Measurements from ENCODE around the gene ASPSCR1. TPM values are rescaled to one million over a fixed set of nuclear protein-coding genes. Genes with fewer than 3 reads are reported as not detected.

ASPSCR1 gene
- total and polyA plus RNA-seq, 2 of the 13 experiments (the other 11 are each of a cell fraction or from before 2014, with no cell fraction given), result 274 to 314 TPM

DNA sequence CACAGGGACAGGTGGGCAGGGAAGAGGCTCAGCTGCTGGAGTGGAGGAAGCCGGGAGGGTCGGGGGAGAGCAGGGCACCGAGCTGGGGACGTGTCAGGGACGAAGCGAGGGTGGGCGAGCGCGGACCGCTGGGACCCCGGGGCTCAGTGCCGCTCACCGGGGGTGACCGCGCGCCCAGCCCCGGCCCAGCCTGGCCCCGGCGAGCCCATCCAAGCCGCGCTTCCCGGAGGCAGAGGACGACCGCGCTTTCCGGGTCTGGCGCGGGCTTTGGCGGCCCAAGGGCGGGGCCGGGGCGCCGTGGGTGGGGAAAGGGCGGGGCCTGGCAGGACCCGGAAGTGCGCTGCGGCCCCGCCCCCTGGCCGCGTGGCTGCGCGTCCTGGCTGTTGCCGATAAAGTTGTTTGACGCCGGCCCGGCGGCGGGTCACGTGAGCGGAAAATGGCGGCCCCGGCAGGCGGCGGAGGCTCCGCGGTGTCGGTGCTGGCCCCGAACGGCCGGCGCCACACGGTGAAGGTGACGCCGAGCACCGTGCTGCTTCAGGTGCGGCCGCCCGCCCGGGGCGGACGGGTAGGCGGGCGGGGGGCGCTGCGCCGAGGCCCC is at the start of gene ASPSCR1 (continued):
- TF ChIP-seq SP2 (CRISPR knock-in tag; IDR thresholded peaks at IDR 0.05) (peak; percentile 65), ZNF224 (CRISPR knock-in tag; IDR thresholded peaks at IDR 0.05) (no peak), PPARG (CRISPR knock-in tag; conservative IDR thresholded peaks at IDR 0.05) (no peak; the same call in 1 of the 2 replicates), CBX2 (IDR thresholded peaks at IDR 0.05; ENCODE audit: low read depth, low read length) (no peak), CBX2 (CRISPR knock-in tag; IDR thresholded peaks at IDR 0.05; ENCODE audit: low read depth) (no peak), ZMAT3 (CRISPR knock-in tag; conservative IDR thresholded peaks at IDR 0.05) (peak; percentile 90), ZNF713 (CRISPR knock-in tag; IDR thresholded peaks at IDR 0.05) (no peak), ZNF878 (CRISPR knock-in tag; IDR thresholded peaks at IDR 0.05) (no peak), KDM4B (CRISPR knock-in tag; IDR thresholded peaks at IDR 0.05) (no peak; the same call in 1 of the 2 replicates), NCOR1 (IDR thresholded peaks at IDR 0.05; ENCODE audit: borderline replicate concordance, low read length) (peak; percentile 65; the same call in 1 of the 2 replicates), SOX6 (IDR thresholded peaks at IDR 0.05) (no peak), SOX6 (CRISPR knock-in tag; IDR thresholded peaks at IDR 0.05) (peak; percentile 63), TMF1 (CRISPR knock-in tag; IDR thresholded peaks at IDR 0.05; ENCODE audit: low read depth) (peak; percentile 78), HOXA7 (CRISPR knock-in tag; IDR thresholded peaks at IDR 0.05) (no peak), DMAP1 (CRISPR knock-in tag; IDR thresholded peaks at IDR 0.05) (peak; percentile 97), IKZF4 (CRISPR knock-in tag; IDR thresholded peaks at IDR 0.05; ENCODE audit: borderline replicate concordance, low read depth, not compliant biosample characterization) (no peak), EED (CRISPR knock-in tag; IDR thresholded peaks at IDR 0.05) (peak; percentile 51; the same call in 1 of the 2 replicates), PAWR (CRISPR knock-in tag; IDR thresholded peaks at IDR 0.05; ENCODE audit: borderline replicate concordance) (no peak), MYC (CRISPR knock-in tag; IDR thresholded peaks at IDR 0.05; ENCODE audit: borderline replicate concordance) (peak; percentile 98), TCF7 (IDR thresholded peaks at IDR 0.05; ENCODE audit: low read depth) (no peak), ATF7 (IDR thresholded peaks at IDR 0.05) (no peak), ATF7 (CRISPR knock-in tag; IDR thresholded peaks at IDR 0.05) (no peak; the same call in 1 of the 2 replicates), NR2F2 (IDR thresholded peaks at IDR 0.05; ENCODE audit: borderline replicate concordance, low read depth) (no peak), KLF11 (CRISPR knock-in tag; IDR thresholded peaks at IDR 0.05) (no peak)
- TF ChIP-seq, protein P1, sequence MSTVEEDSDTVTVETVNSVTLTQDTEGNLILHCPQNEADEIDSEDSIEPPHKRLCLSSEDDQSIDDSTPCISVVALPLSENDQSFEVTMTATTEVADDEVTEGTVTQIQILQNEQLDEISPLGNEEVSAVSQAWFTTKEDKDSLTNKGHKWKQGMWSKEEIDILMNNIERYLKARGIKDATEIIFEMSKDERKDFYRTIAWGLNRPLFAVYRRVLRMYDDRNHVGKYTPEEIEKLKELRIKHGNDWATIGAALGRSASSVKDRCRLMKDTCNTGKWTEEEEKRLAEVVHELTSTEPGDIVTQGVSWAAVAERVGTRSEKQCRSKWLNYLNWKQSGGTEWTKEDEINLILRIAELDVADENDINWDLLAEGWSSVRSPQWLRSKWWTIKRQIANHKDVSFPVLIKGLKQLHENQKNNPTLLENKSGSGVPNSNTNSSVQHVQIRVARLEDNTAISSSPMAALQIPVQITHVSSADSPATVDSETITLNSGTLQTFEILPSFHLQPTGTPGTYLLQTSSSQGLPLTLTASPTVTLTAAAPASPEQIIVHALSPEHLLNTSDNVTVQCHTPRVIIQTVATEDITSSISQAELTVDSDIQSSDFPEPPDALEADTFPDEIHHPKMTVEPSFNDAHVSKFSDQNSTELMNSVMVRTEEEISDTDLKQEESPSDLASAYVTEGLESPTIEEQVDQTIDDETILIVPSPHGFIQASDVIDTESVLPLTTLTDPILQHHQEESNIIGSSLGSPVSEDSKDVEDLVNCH (CRISPR knock-in tag; IDR thresholded peaks at IDR 0.05), result no peak
- TF ChIP-seq, protein P2, sequence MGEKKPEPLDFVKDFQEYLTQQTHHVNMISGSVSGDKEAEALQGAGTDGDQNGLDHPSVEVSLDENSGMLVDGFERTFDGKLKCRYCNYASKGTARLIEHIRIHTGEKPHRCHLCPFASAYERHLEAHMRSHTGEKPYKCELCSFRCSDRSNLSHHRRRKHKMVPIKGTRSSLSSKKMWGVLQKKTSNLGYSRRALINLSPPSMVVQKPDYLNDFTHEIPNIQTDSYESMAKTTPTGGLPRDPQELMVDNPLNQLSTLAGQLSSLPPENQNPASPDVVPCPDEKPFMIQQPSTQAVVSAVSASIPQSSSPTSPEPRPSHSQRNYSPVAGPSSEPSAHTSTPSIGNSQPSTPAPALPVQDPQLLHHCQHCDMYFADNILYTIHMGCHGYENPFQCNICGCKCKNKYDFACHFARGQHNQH (CRISPR knock-in tag; IDR thresholded peaks at IDR 0.05), result peak; percentile 56; the same call in 1 of the 2 replicates
- TF ChIP-seq, protein P3, sequence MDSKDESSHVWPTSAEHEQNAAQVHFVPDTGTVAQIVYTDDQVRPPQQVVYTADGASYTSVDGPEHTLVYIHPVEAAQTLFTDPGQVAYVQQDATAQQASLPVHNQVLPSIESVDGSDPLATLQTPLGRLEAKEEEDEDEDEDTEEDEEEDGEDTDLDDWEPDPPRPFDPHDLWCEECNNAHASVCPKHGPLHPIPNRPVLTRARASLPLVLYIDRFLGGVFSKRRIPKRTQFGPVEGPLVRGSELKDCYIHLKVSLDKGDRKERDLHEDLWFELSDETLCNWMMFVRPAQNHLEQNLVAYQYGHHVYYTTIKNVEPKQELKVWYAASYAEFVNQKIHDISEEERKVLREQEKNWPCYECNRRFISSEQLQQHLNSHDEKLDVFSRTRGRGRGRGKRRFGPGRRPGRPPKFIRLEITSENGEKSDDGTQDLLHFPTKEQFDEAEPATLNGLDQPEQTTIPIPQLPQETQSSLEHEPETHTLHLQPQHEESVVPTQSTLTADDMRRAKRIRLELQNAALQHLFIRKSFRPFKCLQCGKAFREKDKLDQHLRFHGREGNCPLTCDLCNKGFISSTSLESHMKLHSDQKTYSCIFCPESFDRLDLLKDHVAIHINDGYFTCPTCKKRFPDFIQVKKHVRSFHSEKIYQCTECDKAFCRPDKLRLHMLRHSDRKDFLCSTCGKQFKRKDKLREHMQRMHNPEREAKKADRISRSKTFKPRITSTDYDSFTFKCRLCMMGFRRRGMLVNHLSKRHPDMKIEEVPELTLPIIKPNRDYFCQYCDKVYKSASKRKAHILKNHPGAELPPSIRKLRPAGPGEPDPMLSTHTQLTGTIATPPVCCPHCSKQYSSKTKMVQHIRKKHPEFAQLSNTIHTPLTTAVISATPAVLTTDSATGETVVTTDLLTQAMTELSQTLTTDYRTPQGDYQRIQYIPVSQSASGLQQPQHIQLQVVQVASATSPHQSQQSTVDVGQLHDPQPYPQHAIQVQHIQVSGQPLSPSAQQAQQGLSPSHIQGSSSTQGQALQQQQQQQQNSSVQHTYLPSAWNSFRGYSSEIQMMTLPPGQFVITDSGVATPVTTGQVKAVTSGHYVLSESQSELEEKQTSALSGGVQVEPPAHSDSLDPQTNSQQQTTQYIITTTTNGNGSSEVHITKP (CRISPR knock-in tag; IDR thresholded peaks at IDR 0.05; ENCODE audit: low read depth), result no peak
